CD4-positive, alpha-beta T cell treated with Interleukin-15 for 1 hour (primary cell): ENCODE results near the gene BAZ2A.
"Not testable (repeated sequence)": the region's sequence is repeated elsewhere in the genome, so short reads cannot be mapped to it uniquely, and the experiment has no call there.

Experiments
- DNase-seq: peaks from one replicate; pipeline ENCODE4 v3.0.0-alpha.2; 2020

BAZ2A gene

GRCh38 chr12:56593909-56594621 is 36.1 kb downstream of the BAZ2A start:
- DNase-seq, result peak; percentile 64

- DNase-seq, result no peak
These were observed 38.2 kb downstream of the BAZ2A start for GRCh38 chr12:56591961-56592360.

- no peak for DNase-seq
These were observed 39.0 kb downstream of the BAZ2A start for GRCh38 chr12:56591126-56591525.

- no peak for DNase-seq
These were observed 39.8 kb downstream of the BAZ2A start for GRCh38 chr12:56590237-56590830.

GRCh38 chr12:56589783-56590182 is 40.3 kb downstream of the BAZ2A start:
- DNase-seq, result no peak

GRCh38 chr12:56585098-56585497 is 45.0 kb downstream of the BAZ2A start:
- no peak for DNase-seq

- DNase-seq, result peak; percentile 18
These were observed 48.5 kb downstream of the BAZ2A start for GRCh38 chr12:56581418-56582145.

- no peak for DNase-seq
These were observed 51.1 kb downstream of the BAZ2A start for GRCh38 chr12:56578983-56579546.

GRCh38 chr12:56577248-56577647 is 52.9 kb downstream of the BAZ2A start:
- DNase-seq, result not testable (repeated sequence)

GRCh38 chr12:56574210-56574609 is 55.9 kb downstream of the BAZ2A start:
- no peak for DNase-seq

GRCh38 chr12:56572288-56572687 is 57.8 kb downstream of the BAZ2A start:
- DNase-seq, result no peak

- DNase-seq, result no peak
These were observed 59.0 kb downstream of the BAZ2A start for GRCh38 chr12:56571121-56571520.

GRCh38 chr12:56568146-56568545 is 62.0 kb downstream of the BAZ2A start:
- DNase-seq, result no peak

GRCh38 chr12:56565510-56566101 is 64.5 kb downstream of the BAZ2A start:
- no peak for DNase-seq

- no peak for DNase-seq
These were observed 79.1 kb downstream of the BAZ2A start for GRCh38 chr12:56551070-56551469.

GRCh38 chr12:56546680-56547079 is 83.4 kb downstream of the BAZ2A start:
- DNase-seq, result no peak
